ENCODE data around the gene TRIM24. TPM values are rescaled to one million over a fixed set of nuclear protein-coding genes. Genes with fewer than 3 reads are reported as not detected.
"Not testable (repeated sequence)": the region's sequence is repeated elsewhere in the genome, so short reads cannot be mapped to it uniquely, and the experiment has no call there.

Gene TRIM24
- total RNA-seq, 4 donors from 2014 or later, result 13.9 to 16.2 (median 14.1) TPM

DNA sequence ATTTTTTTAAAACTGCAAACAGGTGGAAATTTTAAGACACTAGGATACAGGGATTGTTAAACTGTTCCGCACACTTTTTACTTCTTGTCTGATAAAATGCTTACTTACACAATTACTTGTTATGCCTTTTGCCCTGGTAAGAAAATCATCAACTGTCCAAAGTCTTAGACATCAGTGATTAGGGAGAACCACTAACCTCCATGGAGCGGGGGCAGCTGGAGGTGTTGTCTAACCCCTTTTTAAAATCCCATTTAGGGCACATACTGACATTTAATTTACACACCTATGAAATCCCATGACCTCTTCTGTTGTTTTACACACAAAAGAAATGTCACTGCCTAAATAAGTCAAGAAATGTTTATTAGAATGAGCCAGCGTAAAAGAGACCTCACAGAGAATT is 65.7 kb downstream of the TRIM24 start:
- H3K27me3 ChIP-seq, result no peaks in the 10 kb centered on the region
- no peak for TF ChIP-seq POLR2AphosphoS5 (IDR thresholded peaks at IDR 0.05)
- no peak for TF ChIP-seq POLR2A (IDR thresholded peaks at IDR 0.05)
- TF ChIP-seq, protein P1, sequence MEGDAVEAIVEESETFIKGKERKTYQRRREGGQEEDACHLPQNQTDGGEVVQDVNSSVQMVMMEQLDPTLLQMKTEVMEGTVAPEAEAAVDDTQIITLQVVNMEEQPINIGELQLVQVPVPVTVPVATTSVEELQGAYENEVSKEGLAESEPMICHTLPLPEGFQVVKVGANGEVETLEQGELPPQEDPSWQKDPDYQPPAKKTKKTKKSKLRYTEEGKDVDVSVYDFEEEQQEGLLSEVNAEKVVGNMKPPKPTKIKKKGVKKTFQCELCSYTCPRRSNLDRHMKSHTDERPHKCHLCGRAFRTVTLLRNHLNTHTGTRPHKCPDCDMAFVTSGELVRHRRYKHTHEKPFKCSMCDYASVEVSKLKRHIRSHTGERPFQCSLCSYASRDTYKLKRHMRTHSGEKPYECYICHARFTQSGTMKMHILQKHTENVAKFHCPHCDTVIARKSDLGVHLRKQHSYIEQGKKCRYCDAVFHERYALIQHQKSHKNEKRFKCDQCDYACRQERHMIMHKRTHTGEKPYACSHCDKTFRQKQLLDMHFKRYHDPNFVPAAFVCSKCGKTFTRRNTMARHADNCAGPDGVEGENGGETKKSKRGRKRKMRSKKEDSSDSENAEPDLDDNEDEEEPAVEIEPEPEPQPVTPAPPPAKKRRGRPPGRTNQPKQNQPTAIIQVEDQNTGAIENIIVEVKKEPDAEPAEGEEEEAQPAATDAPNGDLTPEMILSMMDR (IDR thresholded peaks at IDR 0.05), result no peak
- no peak for TF ChIP-seq EP300 (IDR thresholded peaks at IDR 0.05)
- no peaks in the 10 kb centered on the region for H3K4me1 ChIP-seq
- no peak for ATAC-seq
- WGBS, 2 donors (ENCODE audit: low coverage in 1 of 2), result 92 to 96% methylated on average over 3 of the region's 3 CpGs
- H3K27ac ChIP-seq, result no peak overlapping the region
- peaks cover 0 to 30% (median 0%) of the 10 kb centered on the region in 3 donors for H3K9me3 ChIP-seq
- H3K4me3 ChIP-seq, result no peak overlapping the region
- peaks cover 0 to 65% of the 10 kb centered on the region in 2 donors for H3K36me3 ChIP-seq

DNA sequence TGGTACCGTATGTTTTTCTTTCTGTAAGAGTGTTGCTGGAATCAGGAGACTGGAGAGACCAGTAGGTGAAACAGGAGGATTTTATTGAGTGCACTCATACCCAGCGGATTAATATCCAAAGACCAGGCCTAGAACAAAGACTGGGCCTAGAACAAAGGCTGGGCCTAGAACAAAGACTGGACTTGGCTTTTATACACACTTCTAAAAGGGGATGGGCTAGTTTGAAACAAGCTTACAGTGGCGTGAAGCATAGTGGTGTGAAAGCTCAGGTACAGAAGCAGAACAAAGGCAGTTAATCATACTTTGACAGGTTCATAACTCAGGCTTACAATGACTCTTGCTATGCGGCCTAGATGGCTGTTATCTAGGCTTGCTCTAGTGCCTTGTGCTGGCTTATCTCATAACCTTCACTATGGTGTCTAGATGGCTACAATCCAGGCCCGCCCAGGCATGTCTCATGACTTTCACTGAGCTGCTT is 67.7 kb downstream of the TRIM24 start:
- no peaks in the 10 kb centered on the region for H3K4me1 ChIP-seq
- no peaks in the 10 kb centered on the region for H3K27me3 ChIP-seq
- H3K27ac ChIP-seq, result no peak overlapping the region
- ATAC-seq, result no peak
- no peak for TF ChIP-seq POLR2AphosphoS5 (IDR thresholded peaks at IDR 0.05)
- no peak for TF ChIP-seq POLR2A (IDR thresholded peaks at IDR 0.05)
- TF ChIP-seq, protein P1 (IDR thresholded peaks at IDR 0.05), result no peak
- no peak for TF ChIP-seq EP300 (IDR thresholded peaks at IDR 0.05)
- H3K36me3 ChIP-seq, result peaks cover 0 to 56% of the 10 kb centered on the region in 2 donors
- no peak overlapping the region for H3K4me3 ChIP-seq
- 83 to 86% methylated on average over 4 to 5 of the region's 5 CpGs for WGBS, 2 donors (ENCODE audit: low coverage in 1 of 2)
- H3K9me3 ChIP-seq, result peaks cover 0 to 30% (median 0%) of the 10 kb centered on the region in 3 donors

DNA sequence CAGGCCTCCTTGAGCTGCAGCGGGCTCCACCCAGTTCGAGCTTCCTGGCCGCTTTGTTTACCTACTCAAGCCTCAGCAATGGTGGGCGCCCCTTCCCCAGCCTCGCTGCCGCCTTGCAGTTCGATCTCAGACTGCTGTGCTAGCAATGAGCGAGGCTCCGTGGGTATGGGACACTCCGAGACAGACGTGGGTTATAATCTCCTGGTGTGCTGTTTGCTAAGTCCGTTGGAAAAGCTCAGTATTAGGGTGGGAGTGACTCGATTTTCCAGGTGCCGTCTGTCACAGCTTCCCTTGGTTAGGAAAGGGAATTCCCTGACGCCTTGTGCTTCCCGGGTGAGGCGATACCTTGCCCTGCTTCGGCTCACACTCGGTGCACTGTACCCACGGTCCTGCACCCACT is 76.8 kb downstream of the TRIM24 start:
- not testable (repeated sequence) for ATAC-seq, H3K4me3 ChIP-seq, H3K27me3 ChIP-seq, H3K4me1 ChIP-seq, H3K27ac ChIP-seq, H3K9me3 ChIP-seq
- 93 to 98% methylated on average over 5 to 15 of the region's 20 CpGs for WGBS, 2 donors (ENCODE audit: low coverage in 1 of 2)
- peaks cover 0 to 51% of the 10 kb centered on the region in 2 donors for H3K36me3 ChIP-seq

DNA sequence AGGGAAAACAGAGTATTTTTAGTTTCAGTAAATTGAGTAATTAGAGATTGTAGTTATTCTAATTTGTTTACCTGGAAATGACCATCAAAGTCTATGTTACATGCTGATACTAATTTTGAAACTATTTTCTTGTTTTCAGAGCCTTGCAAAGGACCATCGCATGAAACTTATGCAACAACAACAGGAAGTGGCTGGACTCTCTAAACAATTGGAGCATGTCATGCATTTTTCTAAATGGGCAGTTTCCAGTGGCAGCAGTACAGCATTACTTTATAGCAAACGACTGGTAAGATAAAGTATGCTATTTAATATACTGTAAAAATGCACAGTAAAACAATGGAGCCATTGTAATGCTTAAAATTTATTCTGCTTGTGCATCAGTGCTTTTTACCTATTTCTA is 78.5 kb downstream of the TRIM24 start:
- peaks cover 0 to 55% of the 10 kb centered on the region in 2 donors for H3K36me3 ChIP-seq
- no peaks in the 10 kb centered on the region for H3K9me3 ChIP-seq
- H3K4me3 ChIP-seq, result no peak overlapping the region
- TF ChIP-seq, protein P1 (IDR thresholded peaks at IDR 0.05), result no peak
- TF ChIP-seq EP300 (IDR thresholded peaks at IDR 0.05), result no peak
- TF ChIP-seq POLR2A (IDR thresholded peaks at IDR 0.05), result no peak
- TF ChIP-seq POLR2AphosphoS5 (IDR thresholded peaks at IDR 0.05), result no peak
- H3K4me1 ChIP-seq, result no peaks in the 10 kb centered on the region
- no peak for ATAC-seq
- 45 to 63% methylated on average over 2 of the region's 2 CpGs for WGBS, 2 donors (ENCODE audit: low coverage in 1 of 2)
- H3K27ac ChIP-seq, result no peak overlapping the region
- H3K27me3 ChIP-seq, result no peaks in the 10 kb centered on the region

DNA sequence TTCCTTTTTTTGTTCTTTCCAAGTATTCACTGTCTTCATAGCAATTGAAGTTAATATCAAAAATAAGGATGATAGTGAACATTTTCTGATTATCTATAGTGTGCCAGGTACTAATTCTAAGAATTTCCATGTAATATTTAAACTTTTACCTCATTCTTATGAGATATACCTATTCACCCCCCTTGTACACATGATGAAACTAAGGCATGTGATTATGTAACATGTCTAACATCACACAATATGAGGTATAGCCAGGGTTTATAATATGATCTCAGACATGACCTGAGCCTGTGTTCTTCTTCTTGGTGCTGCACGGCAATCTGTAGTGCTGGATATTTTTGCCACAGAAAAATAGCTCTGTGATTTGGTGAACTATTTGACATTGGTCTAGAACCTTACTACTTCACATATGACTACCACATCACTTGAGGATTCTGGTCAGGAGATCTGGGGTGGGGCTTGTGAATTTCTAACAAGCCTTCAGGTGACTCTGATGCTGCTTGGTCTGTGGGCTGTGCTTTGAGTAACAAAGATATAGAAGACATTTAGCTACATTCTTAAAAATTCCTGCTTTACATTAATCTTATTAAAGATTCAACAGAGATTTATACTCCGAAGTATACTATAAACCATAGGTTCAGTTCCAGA is 79.1 kb downstream of the TRIM24 start:
- Histone ChIP-seq H3K27me3 (no peaks in the 10 kb centered on the region), H3K4me3 (no peak overlapping the region), H3K4me1 (no peaks in the 10 kb centered on the region), H3K36me3 (peaks cover 0 to 59% of the 10 kb centered on the region in 2 donors), H3K9me3 (no peaks in the 10 kb centered on the region), H3K27ac (no peak overlapping the region)
- WGBS, 2 donors (ENCODE audit: low coverage in 1 of 2), result 98 to 100% methylated on average over 2 of the region's 2 CpGs
- ATAC-seq, result no peak
- TF ChIP-seq EP300 (IDR thresholded peaks at IDR 0.05) (no peak), POLR2A (IDR thresholded peaks at IDR 0.05) (no peak), POLR2AphosphoS5 (IDR thresholded peaks at IDR 0.05) (no peak)
- TF ChIP-seq, protein P1 (IDR thresholded peaks at IDR 0.05), result no peak

All from gastroesophageal sphincter (tissue), 4 donors.